ENCODE results near the gene KCNH5.

Gene KCNH5

DNA sequence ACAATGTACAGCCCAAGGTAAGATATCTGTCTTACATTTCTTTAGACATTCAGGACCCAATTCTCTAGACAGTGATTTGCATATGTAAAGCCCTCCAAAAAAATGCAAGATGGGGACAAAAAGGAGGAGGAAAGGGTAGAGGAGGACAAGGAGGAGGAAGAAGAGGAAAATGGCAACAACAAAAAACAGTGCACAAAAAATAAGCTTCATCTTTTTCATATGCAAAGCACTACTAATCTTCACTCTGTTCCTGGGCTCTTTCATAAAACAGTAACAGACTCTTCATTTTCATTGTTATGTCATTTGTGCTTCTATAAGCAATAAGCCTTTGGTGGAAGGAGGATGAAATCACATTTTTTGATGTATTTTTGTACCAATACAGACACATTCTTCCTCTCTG, 61.4 kb downstream of the KCNH5 start:
- no peak for DNase-seq

- DNase-seq, result no peak
Observed at GRCh38 chr14:62980693-62981092, 64.6 kb downstream of the KCNH5 start.

DNA sequence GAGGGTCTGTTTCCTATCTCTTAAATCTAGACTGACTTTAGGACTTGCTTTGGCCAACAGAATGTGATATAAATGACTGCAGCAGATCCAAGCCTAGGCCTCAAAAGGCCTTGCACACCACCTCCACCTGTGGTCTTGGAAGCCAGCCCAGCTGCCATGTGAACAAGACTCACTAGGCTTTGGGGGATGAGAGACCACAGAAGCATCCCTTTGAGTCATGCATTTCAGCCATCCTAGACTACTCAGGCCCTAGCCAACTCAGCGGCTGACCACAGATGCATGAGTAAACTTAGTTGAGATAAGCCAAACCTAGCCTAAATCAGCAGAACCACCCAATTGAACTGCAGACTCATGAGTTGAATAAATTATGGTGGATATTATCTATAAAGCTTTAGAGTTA, 87.7 kb downstream of the KCNH5 start:
- DNase-seq, result no peak

DNA sequence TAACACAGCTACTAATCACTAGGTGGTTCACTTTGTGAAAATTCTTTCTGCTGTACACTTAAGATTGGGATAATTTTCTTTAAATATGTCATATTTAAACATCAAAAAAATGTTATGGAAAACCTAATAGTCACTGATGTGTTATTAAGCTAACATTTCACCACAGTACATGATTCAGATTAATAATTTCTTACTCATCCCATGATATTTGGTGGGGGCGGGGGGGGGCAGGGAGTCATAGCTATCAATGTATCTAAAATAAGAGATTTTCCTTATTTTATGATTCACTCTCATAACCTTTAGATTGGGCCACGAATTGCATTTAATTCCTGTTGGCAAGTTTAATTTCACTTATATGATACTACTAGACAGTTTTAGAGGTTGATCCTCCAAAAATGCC, 88.8 kb downstream of the KCNH5 start:
- no peak for DNase-seq

DNA sequence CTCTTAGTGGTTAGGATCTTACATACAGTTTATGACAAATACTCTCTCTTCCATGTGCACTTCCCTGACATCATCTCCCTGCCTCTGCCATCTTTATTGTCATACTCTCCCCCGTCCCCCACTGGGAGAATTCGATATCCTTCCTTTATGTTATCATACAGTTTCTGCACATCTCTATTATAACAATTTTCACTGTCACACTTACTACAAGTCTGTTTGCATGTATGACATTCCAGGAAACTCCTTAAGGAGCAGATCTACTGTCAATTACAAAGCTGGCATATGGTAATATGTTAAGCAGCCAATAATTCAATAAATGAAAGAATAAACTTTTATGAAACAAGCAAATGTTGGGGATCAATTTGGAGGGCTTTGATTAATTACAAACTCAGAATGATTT, 91.1 kb downstream of the KCNH5 start:
- no peak for DNase-seq

DNA sequence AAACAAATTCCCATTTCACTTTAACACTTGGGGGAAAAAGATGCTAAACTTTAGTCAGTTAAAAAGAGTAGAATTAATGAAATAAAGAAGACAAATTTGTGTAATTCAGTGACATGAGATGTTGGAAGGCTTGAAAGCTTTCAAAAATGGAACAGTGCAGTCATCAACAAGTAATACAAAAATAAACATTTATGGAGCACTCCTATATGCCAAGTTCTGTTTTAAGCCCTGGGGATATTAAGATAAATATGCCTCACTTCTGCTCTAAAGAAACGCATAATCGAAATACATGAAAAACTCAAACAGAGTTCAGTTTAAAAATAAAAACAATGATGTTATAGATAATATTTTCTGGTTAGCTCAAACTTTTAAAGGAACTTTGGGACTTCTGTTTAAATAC, 93.0 kb downstream of the KCNH5 start:
- no peak for DNase-seq

DNA sequence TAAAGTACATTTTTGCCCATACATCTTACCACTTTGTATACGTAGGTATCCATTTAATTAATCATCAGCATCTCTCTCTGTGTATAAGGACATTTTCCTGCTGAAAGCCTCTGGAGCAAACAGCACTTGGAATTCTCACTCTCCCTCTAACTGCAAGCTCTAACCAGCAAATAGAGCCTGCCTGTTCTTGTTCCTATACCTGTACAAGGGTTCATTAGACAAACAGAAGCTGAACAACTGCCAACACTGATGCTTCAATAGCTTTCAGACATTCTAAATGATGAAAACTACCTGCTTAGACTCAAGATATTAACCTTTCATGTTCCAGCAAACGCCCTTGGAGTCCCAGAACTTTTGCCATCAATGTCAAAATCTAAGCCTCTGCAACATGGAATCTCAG, 98.0 kb downstream of the KCNH5 start:
- DNase-seq, result no peak

DNA sequence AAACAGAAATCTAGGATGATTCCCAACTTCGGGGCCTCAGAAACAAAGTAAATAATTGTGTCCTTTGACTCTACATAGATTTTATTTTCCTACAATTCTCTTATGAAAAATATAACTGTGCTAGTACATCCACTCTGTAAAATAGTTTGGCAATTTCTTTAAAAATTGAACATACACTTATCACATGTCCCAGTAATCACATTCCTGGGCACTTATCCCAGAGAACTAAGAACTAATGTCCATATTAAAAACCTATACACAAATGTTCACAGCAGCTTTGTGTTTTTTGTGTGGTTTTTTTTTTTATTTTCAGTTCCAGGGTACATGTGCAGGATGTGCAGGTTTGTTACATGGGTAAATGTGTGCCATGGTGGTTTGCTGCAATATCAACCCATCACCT, 99.0 kb downstream of the KCNH5 start:
- no peak for DNase-seq

DNA sequence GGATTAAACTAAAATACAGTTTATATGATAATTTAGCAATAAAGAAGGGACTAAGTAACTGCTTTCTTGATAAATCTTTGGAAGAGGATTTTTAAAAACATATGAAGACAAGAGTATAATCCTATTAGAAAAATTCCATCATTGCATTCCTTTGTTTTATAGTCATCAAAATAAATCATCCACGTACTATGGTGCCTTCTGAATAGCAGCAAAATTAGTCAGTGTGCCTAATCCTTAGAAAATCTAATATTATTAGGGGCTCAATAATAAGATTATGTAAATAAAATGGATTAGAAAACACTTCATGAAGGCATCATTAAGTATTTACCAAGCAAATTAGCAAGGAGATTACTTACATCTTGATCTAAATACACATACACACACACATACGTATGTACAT, 102.1 kb downstream of the KCNH5 start:
- no peak for DNase-seq

DNA sequence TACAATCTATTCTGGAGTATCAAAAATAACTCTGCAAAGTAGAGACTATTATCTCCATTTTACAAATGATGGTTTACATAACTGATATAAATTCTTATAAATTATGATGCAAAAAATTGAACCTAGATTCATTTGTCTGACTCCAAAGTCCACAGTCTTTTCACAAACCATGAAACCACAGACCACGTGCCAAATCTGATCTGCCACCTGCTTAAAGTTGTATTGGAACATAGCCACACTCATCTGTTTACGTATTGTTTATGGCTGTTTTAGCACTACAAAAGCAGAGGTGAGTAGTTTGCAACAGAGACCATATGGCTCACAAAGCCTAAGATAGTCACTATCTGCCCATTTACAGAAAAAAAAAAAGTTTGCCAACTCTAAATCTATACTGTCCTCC, 105.3 kb downstream of the KCNH5 start:
- no peak for DNase-seq

- DNase-seq, result no peak
Observed at GRCh38 chr14:62938778-62939177, 106.5 kb downstream of the KCNH5 start.

GRCh38 chr14:62934439-62934838, 110.8 kb downstream of the KCNH5 start:
- no peak for DNase-seq

GRCh38 chr14:62921466-62921865, 123.8 kb downstream of the KCNH5 start:
- DNase-seq, result no peak

- DNase-seq, result no peak
Observed at GRCh38 chr14:62916551-62916950, 128.7 kb downstream of the KCNH5 start.

DNA sequence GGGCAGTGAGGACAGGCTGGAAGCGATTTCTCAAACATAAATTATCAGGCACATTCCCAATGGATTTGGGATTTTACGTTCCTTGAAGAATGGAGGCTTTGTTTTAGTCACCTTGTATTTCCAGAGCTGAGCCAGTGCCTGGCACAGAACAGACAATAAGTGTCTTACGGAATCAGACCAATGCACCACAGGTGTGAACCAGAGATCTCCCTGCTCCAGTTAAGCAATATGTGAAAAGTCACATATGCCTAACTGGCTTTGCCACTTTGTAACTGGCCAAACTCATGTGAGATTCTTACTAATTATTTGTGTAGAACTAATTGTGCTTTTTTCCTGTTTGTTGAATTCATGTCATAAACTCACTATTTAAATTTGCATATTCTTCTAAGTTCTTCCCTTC, 130.4 kb downstream of the KCNH5 start:
- no peak for DNase-seq

- no peak for DNase-seq
Observed at GRCh38 chr14:62914025-62914424, 131.2 kb downstream of the KCNH5 start.

- DNase-seq, result no peak
Observed at GRCh38 chr14:62908506-62908905, 136.8 kb downstream of the KCNH5 start.

GRCh38 chr14:62905566-62905965, 139.7 kb downstream of the KCNH5 start:
- no peak for DNase-seq

- DNase-seq, result no peak
Observed at GRCh38 chr14:62897771-62898170, 147.5 kb downstream of the KCNH5 start.

DNA sequence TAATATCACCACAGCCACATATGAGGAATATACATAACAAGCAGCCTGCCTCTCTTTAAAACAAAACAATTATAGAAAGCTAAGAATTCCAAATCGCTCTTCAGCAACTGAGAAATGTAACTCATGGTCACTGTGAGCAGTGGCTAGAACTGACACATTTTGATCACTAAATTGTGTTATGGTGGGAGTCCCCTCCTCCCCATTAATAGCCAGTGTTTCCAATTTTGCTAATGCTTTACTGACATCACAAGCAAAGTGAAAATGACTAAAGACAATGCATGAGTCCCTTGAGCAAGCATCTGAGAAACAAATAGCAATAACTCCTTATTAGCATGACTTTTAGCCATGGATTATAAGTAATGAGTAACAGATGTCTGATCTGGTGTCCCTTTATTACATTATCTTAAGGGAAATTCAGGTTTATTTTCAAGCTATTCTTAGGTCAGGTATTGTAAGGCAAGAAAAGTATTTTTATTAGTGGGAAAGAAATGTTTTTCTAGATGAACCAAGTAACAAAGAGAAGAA, 148.3 kb downstream of the KCNH5 start:
- DNase-seq, result no peak

DNA sequence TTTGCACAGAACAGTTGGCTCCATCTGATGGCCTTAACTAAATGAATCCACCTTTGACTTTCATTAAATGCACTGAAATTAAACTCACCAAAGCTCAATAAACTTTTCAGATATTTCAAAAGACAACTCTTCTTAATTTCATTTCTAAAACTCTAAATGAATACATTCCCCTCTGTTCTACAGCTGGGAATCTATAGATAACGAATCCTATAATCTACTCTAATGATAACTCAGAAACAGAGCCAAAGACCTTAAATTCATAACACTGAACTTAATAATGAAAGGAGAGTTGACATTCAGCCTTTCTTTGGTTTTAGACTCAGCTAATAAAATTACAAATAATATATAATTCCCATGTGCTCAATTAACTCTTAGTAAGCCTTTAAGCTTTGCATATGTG, 150.5 kb downstream of the KCNH5 start:
- no peak for DNase-seq

- DNase-seq, result no peak
Observed at GRCh38 chr14:62889364-62889763, 155.9 kb downstream of the KCNH5 start.

DNA sequence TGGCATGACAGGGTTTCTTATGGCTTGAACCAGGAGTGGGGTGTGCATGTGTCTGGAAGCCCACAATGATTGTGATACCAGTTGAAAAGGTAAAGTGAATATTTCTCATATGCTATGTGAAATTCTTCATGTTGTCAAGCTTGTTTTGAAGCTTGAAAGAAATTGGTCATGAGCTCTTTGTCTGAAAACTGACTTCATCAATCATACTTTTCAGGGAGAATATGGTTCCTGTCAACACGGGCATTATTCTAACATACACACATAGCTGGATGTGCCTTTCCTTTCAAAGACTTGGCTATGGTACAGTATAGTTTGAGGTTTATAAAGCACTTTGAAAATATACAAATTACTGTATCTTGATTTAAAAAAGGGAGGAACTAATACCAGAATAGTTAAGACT, 158.8 kb downstream of the KCNH5 start:
- DNase-seq, result no peak

DNA sequence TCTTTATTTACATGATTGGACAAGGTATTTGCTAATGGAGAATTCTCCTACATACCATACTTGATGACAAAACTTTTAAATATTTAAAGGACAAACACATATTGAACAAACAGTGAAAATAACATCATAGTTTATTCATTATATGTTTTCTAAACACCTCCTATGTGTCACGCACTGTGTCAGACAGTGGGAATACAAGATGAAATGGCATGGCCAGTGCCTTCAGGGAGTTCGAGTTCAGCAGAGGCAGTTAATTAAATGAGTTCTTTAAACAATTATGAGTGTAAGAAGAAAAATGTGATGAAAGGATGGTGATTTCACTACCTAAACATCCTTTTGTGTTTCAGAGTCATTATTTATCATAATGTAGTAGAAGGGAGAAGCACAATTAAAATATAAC, 159.8 kb downstream of the KCNH5 start:
- DNase-seq, result no peak

DNA sequence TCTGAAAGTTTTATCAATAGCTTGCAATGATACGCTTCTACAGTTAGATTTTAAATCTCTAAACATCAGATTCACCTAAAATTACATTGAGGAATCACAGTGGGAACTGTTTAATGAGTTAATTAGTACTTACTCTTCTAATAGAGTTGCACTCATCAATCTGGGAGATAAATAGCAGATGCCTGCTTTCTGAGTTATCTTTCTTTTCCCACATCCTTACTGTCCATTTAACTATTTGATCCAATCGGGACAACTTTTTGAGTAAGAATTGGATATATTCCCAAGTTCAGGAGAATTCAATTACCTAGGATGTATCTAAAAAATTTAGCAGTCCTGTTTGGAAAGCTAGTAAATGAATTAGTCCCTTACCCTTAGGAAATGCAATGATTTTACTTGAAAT, 162.3 kb downstream of the KCNH5 start:
- DNase-seq, result no peak

DNA sequence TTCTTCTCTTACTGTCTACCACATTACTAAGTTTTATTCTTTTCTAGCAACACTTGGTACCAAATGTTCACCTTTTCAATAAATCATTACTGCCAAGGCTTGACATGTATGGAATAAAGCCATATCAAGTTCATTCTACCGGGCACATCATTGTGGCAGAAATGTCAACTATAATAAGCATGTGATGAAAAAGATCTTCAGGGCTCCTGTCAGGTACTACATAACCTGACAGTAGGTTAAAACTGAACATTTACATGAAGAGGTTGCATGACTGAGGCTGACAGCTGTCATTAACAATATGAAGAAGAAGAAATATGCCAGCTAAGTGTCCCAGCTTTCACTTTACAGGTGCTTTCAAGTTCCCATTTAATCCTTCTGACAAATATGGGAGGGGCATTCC, 178.9 kb downstream of the KCNH5 start:
- DNase-seq, result no peak
